Liver (tissue), 9 donors: ENCODE measurements around the gene MTMR11. TPM values are rescaled to one million over a fixed set of nuclear protein-coding genes. Genes with fewer than 3 reads are reported as not detected.
"Not testable (repeated sequence)": the region's sequence is repeated elsewhere in the genome, so short reads cannot be mapped to it uniquely, and the experiment has no call there.

Experiments used
- DNase-seq: peaks from one replicate; pipeline ENCODE4 v3.0.0-alpha.2; 2017; ENCODE audit warnings: low spot score
- H3K27ac ChIP-seq, 2 donors: one replicate each; pipeline ENCODE4 v1.7.0; 2013; ENCODE audit warnings: inconsistent platforms in 2 of 2, low read length in 2 of 2, control low read depth in 1 of 2, low read depth in 1 of 2, mild to moderate bottlenecking in 1 of 2
- H3K27me3 ChIP-seq, 4 donors: one replicate each; pipeline versions ENCODE4 v1.6.1 to v1.7.0; 2013; ENCODE audit warnings: low read length in 3 of 4, inconsistent platforms in 1 of 4, mild to moderate bottlenecking in 1 of 4, moderate library complexity in 1 of 4; ENCODE audit not compliant: control insufficient read depth in 4 of 4, insufficient read depth in 4 of 4
- H3K36me3 ChIP-seq, 4 donors: one replicate each; pipeline versions ENCODE4 v1.6.1 to v1.7.0; 2013; ENCODE audit warnings: low read length in 3 of 4, mild to moderate bottlenecking in 3 of 4, low read depth in 1 of 4, moderate library complexity in 1 of 4; ENCODE audit not compliant: control insufficient read depth in 4 of 4, insufficient read depth in 3 of 4
- H3K4me1 ChIP-seq, 4 donors: one replicate each; pipeline versions ENCODE4 v1.6.1 to v1.7.0; 2013; ENCODE audit warnings: low read length in 3 of 4, mild to moderate bottlenecking in 3 of 4, moderate library complexity in 1 of 4; ENCODE audit not compliant: control insufficient read depth in 4 of 4, insufficient read depth in 4 of 4
- H3K4me3 ChIP-seq, 3 donors: one replicate each; pipeline versions ENCODE4 v1.6.1 to v1.7.0; 2013; ENCODE audit warnings: low read length in 3 of 3, control low read depth in 1 of 3, low read depth in 1 of 3, mild to moderate bottlenecking in 1 of 3
- H3K9ac ChIP-seq, 2 donors: one replicate each; pipeline ENCODE4 v1.7.0; 2013; ENCODE audit warnings: low read length in 2 of 2, mild to moderate bottlenecking in 2 of 2, moderate library complexity in 2 of 2, control low read depth in 1 of 2, low read depth in 1 of 2
- H3K9me3 ChIP-seq, 4 donors: one replicate each; pipeline versions ENCODE4 v1.6.1 to v1.7.0; 2013; ENCODE audit warnings: low read length in 3 of 4; ENCODE audit not compliant: control insufficient read depth in 4 of 4
- ATF3 ChIP-seq: IDR thresholded peaks from 2 replicates; pipeline ENCODE4 v1.6.1; 2016; ENCODE audit warnings: antibody characterized with exemption
- CTCF ChIP-seq: fragments of 150-350 bp; IDR thresholded peaks from 2 replicates; pipeline ENCODE4 v1.5.1; 2017; ENCODE audit warnings: improper control_type of control experiment, low read depth, low read length; ENCODE audit not compliant: missing input control
- EGR1 ChIP-seq, 2 donors: IDR thresholded peaks; 2 replicates each; pipeline ENCODE4 v1.6.1; 2016 to 2018; ENCODE audit warnings: antibody characterized with exemption in 2 of 2, low read depth in 2 of 2
- FOXA1 ChIP-seq: IDR thresholded peaks from 2 replicates; pipeline ENCODE4 v1.6.1; 2016; ENCODE audit warnings: antibody characterized with exemption
- FOXA2 ChIP-seq: IDR thresholded peaks from 2 replicates; pipeline ENCODE4 v1.6.1; 2016; ENCODE audit warnings: antibody characterized with exemption
- GABPA ChIP-seq, 2 donors: IDR thresholded peaks in 1 of 2; conservative IDR thresholded peaks in 1 of 2; 2 replicates each; pipeline ENCODE4 v1.6.1; 2016; ENCODE audit warnings: antibody characterized with exemption in 2 of 2, mild to moderate bottlenecking in 1 of 2, moderate library complexity in 1 of 2
- HNF4A ChIP-seq, 2 donors: conservative IDR thresholded peaks; 2 replicates each; pipeline ENCODE4 v1.6.1; 2016; ENCODE audit warnings: antibody characterized with exemption in 2 of 2, mild to moderate bottlenecking in 2 of 2
- HNF4G ChIP-seq: IDR thresholded peaks from 2 replicates; pipeline ENCODE4 v1.6.1; 2016; ENCODE audit warnings: antibody characterized with exemption
- NR2F2 ChIP-seq: IDR thresholded peaks from 2 replicates; pipeline ENCODE4 v1.6.1; 2016; ENCODE audit warnings: antibody characterized with exemption
- REST ChIP-seq: IDR thresholded peaks from 2 replicates; pipeline ENCODE4 v1.6.1; 2016; ENCODE audit warnings: antibody characterized with exemption, mild to moderate bottlenecking
- SP1 ChIP-seq: IDR thresholded peaks from 2 replicates; pipeline ENCODE4 v1.6.1; 2018; ENCODE audit warnings: antibody characterized with exemption, mild to moderate bottlenecking
- YY1 ChIP-seq: IDR thresholded peaks from 2 replicates; pipeline ENCODE4 v1.6.1; 2016; ENCODE audit warnings: antibody characterized with exemption, mild to moderate bottlenecking
- WGBS: extraction: QIAGEN DNeasy Blood & Tissue Kit; methylation state at CpG from one replicate; pipeline ENCODE4 v1.1.7; 2013; 5-methylcytosine and 5-hydroxymethylcytosine counted together
- polyA plus RNA-seq, 2 donors: library from polyadenylated mRNA; stranded (reverse) in 1 of 2; unstranded in 1 of 2; fragments of 200-250 nt in 1 of 2; fragments of >200 nt in 1 of 2; fragmentation: Nextera tagmentation in 1 of 2; extraction: Ambion mirVana in 1 of 2; gene quantifications; one replicate each; pipeline versions ENCODE4 v1.2.1 to v1.2.3, GENCODE V29; 2013 to 2015
- total RNA-seq, 2 donors: library from RNA; depleted of rRNA; stranded (reverse); fragments of >200 nt; gene quantifications; one replicate each; pipeline ENCODE4 v1.2.3, GENCODE V29; 2014
- TF ChIP-seq, protein P1 (sequence below): IDR thresholded peaks from 2 replicates; pipeline ENCODE4 v1.6.1; 2016; ENCODE audit warnings: antibody characterized with exemption
- donor health status: healthy.
- donor health status: healthy.
- donor health status: healthy.
- donor health status: healthy.
- donor health status: healthy.

The MTMR11 gene
- total and polyA plus RNA-seq, 4 donors = 1.5 to 2.1 (median 1.8) TPM

GRCh38 chr1:149940427-149940826 is 3.7 kb upstream of the MTMR11 start:
- TF ChIP-seq HNF4A (conservative IDR thresholded peaks at IDR 0.05) = no peak
- no peak for TF ChIP-seq GABPA (IDR thresholded peaks at IDR 0.05 in 1 of 2, conservative IDR thresholded peaks at IDR 0.05 in 1 of 2)
- TF ChIP-seq, protein P1, sequence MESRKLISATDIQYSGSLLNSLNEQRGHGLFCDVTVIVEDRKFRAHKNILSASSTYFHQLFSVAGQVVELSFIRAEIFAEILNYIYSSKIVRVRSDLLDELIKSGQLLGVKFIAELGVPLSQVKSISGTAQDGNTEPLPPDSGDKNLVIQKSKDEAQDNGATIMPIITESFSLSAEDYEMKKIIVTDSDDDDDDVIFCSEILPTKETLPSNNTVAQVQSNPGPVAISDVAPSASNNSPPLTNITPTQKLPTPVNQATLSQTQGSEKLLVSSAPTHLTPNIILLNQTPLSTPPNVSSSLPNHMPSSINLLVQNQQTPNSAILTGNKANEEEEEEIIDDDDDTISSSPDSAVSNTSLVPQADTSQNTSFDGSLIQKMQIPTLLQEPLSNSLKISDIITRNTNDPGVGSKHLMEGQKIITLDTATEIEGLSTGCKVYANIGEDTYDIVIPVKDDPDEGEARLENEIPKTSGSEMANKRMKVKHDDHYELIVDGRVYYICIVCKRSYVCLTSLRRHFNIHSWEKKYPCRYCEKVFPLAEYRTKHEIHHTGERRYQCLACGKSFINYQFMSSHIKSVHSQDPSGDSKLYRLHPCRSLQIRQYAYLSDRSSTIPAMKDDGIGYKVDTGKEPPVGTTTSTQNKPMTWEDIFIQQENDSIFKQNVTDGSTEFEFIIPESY = no peak
- TF ChIP-seq ATF3 = no peak
- TF ChIP-seq REST = no peak
- no peak for TF ChIP-seq HNF4G
- TF ChIP-seq YY1 = no peak
- no peak for TF ChIP-seq CTCF
- TF ChIP-seq NR2F2 = no peak
- no peak for TF ChIP-seq SP1
- TF ChIP-seq FOXA2 = no peak
- TF ChIP-seq FOXA1 = no peak
- no peak for TF ChIP-seq EGR1 (IDR thresholded peaks at IDR 0.05; ENCODE audit: low read depth in 2 of 2)
- Histone ChIP-seq H3K9me3 (no peaks in the 10 kb centered on the region), H3K4me1 (peaks cover 9 to 28% (median 12%) of the 10 kb centered on the region in 4 donors), H3K9ac (no peak overlapping the region), H3K4me3 (no peak overlapping the region), H3K36me3 (peaks cover 6 to 19% (median 8%) of the 10 kb centered on the region in 4 donors), H3K27ac (peak overlapping the region in 1 of 2 donors; percentile 84), H3K27me3 (no peaks in the 10 kb centered on the region)
- 94% methylated on average over 3 of the region's 3 CpGs for WGBS
- no peak for DNase-seq

- Histone ChIP-seq H3K4me3 (peak overlapping the region in 2 of 3 donors; percentile 16 to 45), H3K27ac (peak overlapping the region; percentile 84 to 87), H3K4me1 (peaks cover 9 to 28% (median 12%) of the 10 kb centered on the region in 4 donors)
- not testable (repeated sequence) for H3K9ac ChIP-seq, DNase-seq, H3K9me3 ChIP-seq, H3K36me3 ChIP-seq, H3K27me3 ChIP-seq
- WGBS = 60% methylated on average over 13 of the region's 13 CpGs
These were observed 2.0 kb upstream of the MTMR11 start for GRCh38 chr1:149938668-149939003.
